Hepatocyte (in vitro differentiated cells): ENCODE data around the gene GRID1. TPM values are rescaled to one million over a fixed set of nuclear protein-coding genes. Genes with fewer than 3 reads are reported as not detected.
A peak's percentile ranks its signal among the peaks of the same experiment; 100 is the strongest.

Experiments used
- DNase-seq: peaks from one replicate; pipeline ENCODE4 v3.0.0-alpha.2; 2016; ENCODE audit warnings: low spot score
- H2AFZ ChIP-seq: fragments of 200-600 bp; sonication (generic); 2 replicates; pipeline ENCODE4 v1.6.0; 2016; ENCODE audit warnings: antibody characterized with exemption, mild to moderate bottlenecking
- H3K27ac ChIP-seq: fragments of 200-600 bp; sonication (generic); 2 replicates; pipeline ENCODE4 v1.5.1; 2016; ENCODE audit warnings: mild to moderate bottlenecking
- H3K27me3 ChIP-seq: fragments of 200-600 bp; sonication (generic); 2 replicates; pipeline ENCODE4 v1.6.1; 2016
- H3K36me3 ChIP-seq: fragments of 200-600 bp; sonication (generic); replicated peaks from 2 replicates; pipeline ENCODE4 v1.5.1; 2016; ENCODE audit warnings: low read depth; ENCODE audit not compliant: insufficient read depth
- H3K4me1 ChIP-seq: fragments of 200-600 bp; sonication (generic); 2 replicates; pipeline ENCODE4 v1.5.1; 2016; ENCODE audit warnings: mild to moderate bottlenecking, moderate library complexity; ENCODE audit not compliant: insufficient read depth
- H3K4me2 ChIP-seq: fragments of 200-600 bp; sonication (generic); 2 replicates; pipeline ENCODE4 v1.6.0; 2016
- H3K4me3 ChIP-seq: fragments of 200-600 bp; sonication (generic); 2 replicates; pipeline ENCODE4 v1.5.1; 2016; ENCODE audit warnings: mild to moderate bottlenecking
- H3K79me2 ChIP-seq: fragments of 200-600 bp; sonication (generic); 2 replicates; pipeline ENCODE4 v1.6.0; 2017; ENCODE audit warnings: mild to moderate bottlenecking
- H3K9me2 ChIP-seq: fragments of 200-600 bp; sonication (generic); replicated peaks from 2 replicates; pipeline ENCODE4 v1.6.0; 2017; ENCODE audit warnings: mild to moderate bottlenecking; ENCODE audit not compliant: insufficient read depth
- H3K9me3 ChIP-seq: fragments of 200-600 bp; sonication (generic); 2 replicates; pipeline ENCODE4 v1.5.1; 2016; ENCODE audit warnings: low read depth, mild to moderate bottlenecking
- H4K20me1 ChIP-seq: fragments of 200-600 bp; sonication (generic); 2 replicates; pipeline ENCODE4 v1.6.0; 2016; ENCODE audit warnings: mild to moderate bottlenecking; ENCODE audit not compliant: insufficient read depth, poor library complexity, severe bottlenecking
- CTCF ChIP-seq: fragments of 200-600 bp; sonication (generic); IDR thresholded peaks from 2 replicates; pipeline ENCODE4 v1.5.1; 2016; ENCODE audit warnings: antibody characterized with exemption, mild to moderate bottlenecking; ENCODE audit not compliant: poor library complexity
- EZH2 ChIP-seq: fragments of 200-600 bp; sonication (generic); IDR thresholded peaks from 2 replicates; pipeline ENCODE4 v1.6.1; 2016; ENCODE audit warnings: antibody characterized with exemption, mild to moderate bottlenecking, borderline replicate concordance
- EZH2phosphoT487 ChIP-seq: fragments of 200-600 bp; sonication (generic); IDR thresholded peaks from one replicate; pipeline ENCODE4 v1.6.1; 2018; ENCODE audit warnings: antibody characterized with exemption, mild to moderate bottlenecking, low read depth, moderate library complexity; ENCODE audit not compliant: unreplicated experiment, severe bottlenecking
- WGBS: methylation state at CpG from one replicate; pipeline ENCODE4 v1.1.6; 2016; ENCODE audit warnings: low lambda C conversion rate; ENCODE audit errors: missing lambda C conversion rate; 5-methylcytosine and 5-hydroxymethylcytosine counted together
- polyA plus RNA-seq: library from polyadenylated mRNA; unstranded; fragments of >200 nt; fragmentation: Nextera tagmentation; extraction: Ambion mirVana; gene quantifications from 2 replicates; pipeline ENCODE4 v1.2.1, GENCODE V29; 2016
- total RNA-seq: library from RNA; depleted of rRNA; stranded (reverse); fragments of >200 nt; gene quantifications from 2 replicates; pipeline ENCODE4 v1.2.3, GENCODE V29; 2014

The GRID1 gene
- total and polyA plus RNA-seq, 2 experiments from 2014 or later: 0.07 to 0.37 TPM

GRCh38 chr10:85863301-85864172, 503.1 kb downstream of the GRID1 start:
- no peaks in the 10 kb centered on the region for H3K79me2 ChIP-seq
- H3K4me2 ChIP-seq: no peak overlapping the region
- DNase-seq: peak; percentile 22
- 47% methylated on average over 7 of the region's 7 CpGs for WGBS
- H3K9me3 ChIP-seq: no peaks in the 10 kb centered on the region
- peaks cover 17% of the 10 kb centered on the region for H3K4me1 ChIP-seq
- peak overlapping the region; percentile 49 for H3K27ac ChIP-seq
- no peaks in the 10 kb centered on the region for H3K9me2 ChIP-seq
- no peaks in the 10 kb centered on the region for H3K36me3 ChIP-seq
- no peaks in the 10 kb centered on the region for H4K20me1 ChIP-seq
- TF ChIP-seq CTCF: no peak
- TF ChIP-seq EZH2phosphoT487: no peak
- TF ChIP-seq EZH2: no peak
- no peaks in the 10 kb centered on the region for H3K27me3 ChIP-seq
- no peak overlapping the region for H2AFZ ChIP-seq
- no peak overlapping the region for H3K4me3 ChIP-seq

GRCh38 chr10:85862771-85863170, 503.8 kb downstream of the GRID1 start:
- no peaks in the 10 kb centered on the region for H3K27me3 ChIP-seq
- no peaks in the 10 kb centered on the region for H3K9me3 ChIP-seq
- no peaks in the 10 kb centered on the region for H3K79me2 ChIP-seq
- peak; percentile 31 for DNase-seq
- H3K4me1 ChIP-seq: peaks cover 17% of the 10 kb centered on the region
- H3K27ac ChIP-seq: peak overlapping the region; percentile 49
- no peaks in the 10 kb centered on the region for H3K36me3 ChIP-seq
- TF ChIP-seq EZH2phosphoT487 (no peak), CTCF (no peak), EZH2 (no peak)
- WGBS: 32% methylated on average over 6 of the region's 6 CpGs
- H3K9me2 ChIP-seq: no peaks in the 10 kb centered on the region
- no peaks in the 10 kb centered on the region for H4K20me1 ChIP-seq
- no peak overlapping the region for H3K4me3 ChIP-seq
- no peak overlapping the region for H3K4me2 ChIP-seq
- H2AFZ ChIP-seq: no peak overlapping the region

DNA sequence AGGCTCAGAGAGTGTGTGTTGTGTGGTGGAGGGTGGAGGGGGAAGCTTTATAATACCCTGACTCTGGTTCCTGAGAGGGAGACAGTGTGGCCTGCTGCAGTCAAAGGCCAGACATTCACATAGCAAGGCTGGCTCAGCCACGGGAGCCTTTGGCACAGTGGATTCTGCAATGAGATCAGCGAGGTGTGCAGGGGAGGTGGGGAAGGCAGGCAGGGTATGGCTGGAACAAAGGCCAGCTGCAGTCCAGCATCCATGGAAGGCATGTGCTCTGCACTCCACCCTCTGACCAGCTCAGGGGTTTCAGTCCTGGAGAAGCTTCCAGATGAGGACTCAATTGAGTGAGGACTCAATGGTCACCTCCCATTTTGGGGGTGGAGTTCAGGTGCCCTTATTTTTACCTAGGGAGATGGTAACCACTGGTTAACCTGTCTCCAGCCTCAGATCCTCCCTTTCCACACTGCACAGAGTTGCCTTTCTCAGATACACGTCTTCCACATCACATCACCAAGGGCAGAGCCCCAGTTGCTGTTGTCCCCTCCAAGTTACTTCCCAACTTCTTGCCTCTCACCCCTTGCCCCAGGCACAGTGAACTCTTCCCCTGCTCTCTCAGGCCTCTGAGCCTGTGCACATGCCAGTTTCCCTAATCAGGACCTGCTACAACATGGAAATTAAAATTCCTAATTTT, 504.9 kb downstream of the GRID1 start:
- TF ChIP-seq EZH2phosphoT487 (no peak), CTCF (no peak)
- no peak for DNase-seq
- H3K4me1 ChIP-seq: peaks cover 17% of the 10 kb centered on the region
- no peaks in the 10 kb centered on the region for H3K9me2 ChIP-seq
- no peak overlapping the region for H3K27ac ChIP-seq
- H4K20me1 ChIP-seq: no peaks in the 10 kb centered on the region
- no peaks in the 10 kb centered on the region for H3K36me3 ChIP-seq
- no peak overlapping the region for H3K4me2 ChIP-seq
- H3K9me3 ChIP-seq: no peaks in the 10 kb centered on the region
- H2AFZ ChIP-seq: no peak overlapping the region
- no peak overlapping the region for H3K4me3 ChIP-seq
- H3K27me3 ChIP-seq: no peaks in the 10 kb centered on the region
- 81% methylated on average over 3 of the region's 3 CpGs for WGBS
- no peaks in the 10 kb centered on the region for H3K79me2 ChIP-seq
